Activated T-helper 17 cell treated with anti-CD3 and anti-CD28 coated beads, Interleukin-2, amount 50 U/mL, for 72 hours (primary cell): ENCODE data around the gene LRRC19. TPM values are rescaled to one million over a fixed set of nuclear protein-coding genes. Genes with fewer than 3 reads are reported as not detected.

Experiments
- ATAC-seq: fragments of 150-1000 bp; cut with Tn5 transposase; replicated peaks from 2 replicates; pipeline ENCODE4 v1.10.0; 2021; ENCODE audit warnings: mild to moderate bottlenecking, moderate library complexity
- H3K27ac Mint-ChIP-seq: one replicate; pipeline ENCODE4 v1.8.0; 2022; ENCODE audit warnings: mixed read lengths
- H3K27me3 Mint-ChIP-seq: one replicate; pipeline ENCODE4 v1.8.0; 2022; ENCODE audit warnings: mixed read lengths
- H3K36me3 Mint-ChIP-seq: one replicate; pipeline ENCODE4 v1.8.0; 2022; ENCODE audit warnings: low read depth, mild to moderate bottlenecking, mixed read lengths
- H3K4me1 Mint-ChIP-seq: one replicate; pipeline ENCODE4 v1.8.0; 2022; ENCODE audit warnings: mixed read lengths
- H3K4me3 Mint-ChIP-seq: one replicate; pipeline ENCODE4 v1.8.0; 2022; ENCODE audit warnings: mild to moderate bottlenecking, mixed read lengths
- H3K9me3 Mint-ChIP-seq: one replicate; pipeline ENCODE4 v1.8.0; 2022; ENCODE audit warnings: mixed read lengths
- total RNA-seq, 2 donors: library from RNA; stranded (reverse); gene quantifications; one replicate each; pipeline ENCODE4 v1.2.3, GENCODE V29; 2022

LRRC19 gene, protein sequence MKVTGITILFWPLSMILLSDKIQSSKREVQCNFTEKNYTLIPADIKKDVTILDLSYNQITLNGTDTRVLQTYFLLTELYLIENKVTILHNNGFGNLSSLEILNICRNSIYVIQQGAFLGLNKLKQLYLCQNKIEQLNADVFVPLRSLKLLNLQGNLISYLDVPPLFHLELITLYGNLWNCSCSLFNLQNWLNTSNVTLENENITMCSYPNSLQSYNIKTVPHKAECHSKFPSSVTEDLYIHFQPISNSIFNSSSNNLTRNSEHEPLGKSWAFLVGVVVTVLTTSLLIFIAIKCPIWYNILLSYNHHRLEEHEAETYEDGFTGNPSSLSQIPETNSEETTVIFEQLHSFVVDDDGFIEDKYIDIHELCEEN
- total RNA-seq, result not detected

DNA sequence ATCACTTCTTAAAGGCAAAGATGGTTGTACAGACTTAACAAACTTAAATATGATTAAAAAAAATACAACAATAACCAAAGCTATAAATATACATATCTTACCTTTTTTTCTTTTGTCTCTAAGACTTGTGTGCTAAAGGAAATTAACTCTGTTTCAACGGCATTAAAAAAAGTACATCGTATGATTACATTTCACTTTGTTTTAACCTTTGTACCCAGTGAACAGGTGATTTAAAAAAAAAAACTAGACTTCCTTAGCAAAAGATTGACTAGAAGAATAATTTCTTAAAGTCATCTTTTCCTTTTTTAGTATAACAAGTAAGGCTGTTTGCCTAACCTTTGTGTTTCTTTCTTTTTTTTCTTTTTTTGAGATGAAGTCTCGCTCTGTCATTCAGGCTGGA lies at the start of gene LRRC19:
Gene LRRC19, minus strand, starts transcription at position 182 of the 400 bp plus-strand sequence. CDS start 5,978 bp downstream, outside the sequence.
- Mint-ChIP-seq H3K36me3 (no peaks in the 10 kb centered on the region), H3K27me3 (no peaks in the 10 kb centered on the region), H3K27ac (no peak within 1 kb of the TSS), H3K4me1 (no peaks in the 10 kb centered on the region), H3K9me3 (no peaks in the 10 kb centered on the region), H3K4me3 (no peak within 1 kb of the TSS)
- ATAC-seq, result no peak

DNA sequence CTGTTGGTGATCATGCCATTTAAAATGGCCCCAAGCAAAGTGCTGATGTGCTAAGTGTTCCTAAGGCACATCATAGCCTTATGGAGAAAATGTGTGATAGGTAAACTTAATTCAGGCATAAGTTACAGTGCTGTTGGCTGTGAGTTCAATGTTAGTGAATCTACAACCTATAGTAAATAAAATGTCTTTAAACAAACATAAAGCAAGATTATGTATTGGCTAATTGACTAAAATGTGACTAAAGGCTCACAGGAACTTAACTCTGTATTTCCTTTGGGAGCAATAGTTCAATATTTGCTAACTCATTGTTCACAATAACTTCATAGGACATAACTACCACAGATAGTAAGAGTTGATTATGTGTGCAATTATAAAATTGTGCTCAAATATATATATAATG lies 49.4 kb upstream of the LRRC19 start:
- Mint-ChIP-seq H3K36me3 (peaks cover 12% of the 10 kb centered on the region), H3K4me1 (no peaks in the 10 kb centered on the region), H3K4me3 (no peak overlapping the region), H3K27ac (no peak overlapping the region), H3K27me3 (no peaks in the 10 kb centered on the region), H3K9me3 (no peaks in the 10 kb centered on the region)
- no peak for ATAC-seq

DNA sequence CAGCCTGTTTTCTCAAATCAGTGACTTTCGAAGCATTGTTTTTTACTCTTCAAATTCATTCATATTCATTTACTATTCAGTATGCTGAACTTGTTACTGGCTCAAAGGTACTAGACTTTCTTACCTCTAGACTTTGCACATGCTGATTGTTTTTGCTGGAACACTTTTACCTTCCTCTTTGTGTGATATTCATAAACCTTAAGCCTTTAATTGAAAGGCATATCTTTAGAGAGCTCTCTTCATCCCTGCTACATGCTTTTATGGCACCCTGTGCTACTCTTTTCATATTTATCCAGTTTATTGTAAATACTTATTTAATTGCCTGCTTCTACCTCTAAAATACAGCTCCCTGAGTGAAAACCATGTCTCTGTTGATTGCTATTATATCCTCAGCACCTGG lies 48.7 kb upstream of the LRRC19 start:
- no peaks in the 10 kb centered on the region for H3K9me3 Mint-ChIP-seq
- H3K4me3 Mint-ChIP-seq, result no peak overlapping the region
- no peak for ATAC-seq
- H3K27me3 Mint-ChIP-seq, result no peaks in the 10 kb centered on the region
- H3K27ac Mint-ChIP-seq, result no peak overlapping the region
- H3K36me3 Mint-ChIP-seq, result peaks cover 9% of the 10 kb centered on the region
- H3K4me1 Mint-ChIP-seq, result no peaks in the 10 kb centered on the region

DNA sequence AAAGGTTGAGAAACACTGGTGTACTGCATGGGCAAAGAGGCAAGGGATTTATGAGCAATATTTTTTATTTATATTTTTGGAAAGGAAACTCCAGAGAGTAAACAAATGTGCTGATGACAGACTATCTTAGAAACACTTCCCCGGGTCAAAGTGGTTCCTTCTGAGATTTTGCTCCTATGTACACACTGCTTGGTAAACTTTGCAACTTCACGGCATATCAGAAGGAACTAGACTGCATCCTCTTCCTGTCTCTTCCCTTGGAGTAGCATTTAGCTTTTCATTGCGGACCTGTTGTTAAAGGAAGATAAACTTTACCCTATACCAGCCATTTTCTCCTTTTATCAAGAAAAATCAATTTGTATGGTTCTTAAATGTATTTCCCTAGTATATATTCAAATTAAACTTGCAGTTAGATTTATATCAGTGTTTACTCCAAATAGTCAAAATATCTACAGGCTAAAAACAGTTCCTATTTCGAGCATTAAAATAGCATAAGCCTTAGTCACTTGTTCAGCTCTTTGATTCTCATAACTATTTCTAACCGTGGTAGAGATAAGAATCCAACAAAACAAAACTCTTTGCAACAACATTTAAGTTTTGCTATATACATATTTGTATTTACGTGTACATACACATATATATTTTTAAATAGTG lies 48.0 kb upstream of the LRRC19 start:
- peaks cover 7% of the 10 kb centered on the region for H3K36me3 Mint-ChIP-seq
- no peak overlapping the region for H3K27ac Mint-ChIP-seq
- H3K9me3 Mint-ChIP-seq, result no peaks in the 10 kb centered on the region
- no peak for ATAC-seq
- no peaks in the 10 kb centered on the region for H3K4me1 Mint-ChIP-seq
- no peaks in the 10 kb centered on the region for H3K27me3 Mint-ChIP-seq
- no peak overlapping the region for H3K4me3 Mint-ChIP-seq

DNA sequence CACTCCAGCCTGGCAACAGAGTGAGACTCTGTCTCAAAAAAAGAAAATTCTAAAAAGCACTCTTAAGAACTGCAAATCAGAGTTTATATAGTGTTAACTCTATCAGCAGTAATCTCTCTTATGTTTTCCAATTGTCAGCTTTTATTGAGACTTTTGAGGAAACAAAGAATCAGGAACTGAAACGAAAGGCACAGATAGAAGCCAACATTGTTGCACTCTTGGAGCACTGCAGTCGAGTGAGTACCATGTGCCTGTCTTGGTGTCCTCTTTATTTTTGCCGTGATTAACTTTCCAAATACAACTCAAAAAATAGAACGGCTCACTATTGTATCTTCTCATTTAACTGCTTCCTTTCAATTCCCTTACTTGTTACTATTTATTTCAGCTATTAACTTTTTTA lies 41.7 kb upstream of the LRRC19 start:
- Mint-ChIP-seq H3K9me3 (no peaks in the 10 kb centered on the region), H3K27me3 (no peaks in the 10 kb centered on the region), H3K4me3 (no peak overlapping the region), H3K4me1 (no peaks in the 10 kb centered on the region), H3K27ac (no peak overlapping the region), H3K36me3 (no peaks in the 10 kb centered on the region)
- ATAC-seq, result no peak

DNA sequence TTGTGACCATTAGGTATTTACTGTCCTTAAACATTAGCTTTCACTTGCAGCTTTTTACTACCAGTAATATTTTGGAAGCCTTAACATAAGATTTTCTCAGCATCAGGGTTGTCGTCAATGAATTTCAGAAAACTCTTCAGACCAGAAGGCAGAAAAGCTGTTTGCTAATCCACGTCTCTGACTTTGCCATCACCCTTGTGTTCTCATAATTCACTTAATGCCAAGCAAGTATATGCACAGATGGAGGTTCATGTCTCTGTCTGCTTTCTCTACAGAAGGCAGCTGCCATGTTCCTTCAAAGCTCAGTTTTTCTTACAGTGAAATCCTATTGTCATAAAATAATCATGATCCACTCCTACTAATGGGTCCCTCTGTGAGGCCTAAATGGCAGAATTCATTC lies 37.7 kb upstream of the LRRC19 start:
- H3K27ac Mint-ChIP-seq, result no peak overlapping the region
- no peak for ATAC-seq
- H3K36me3 Mint-ChIP-seq, result no peaks in the 10 kb centered on the region
- H3K27me3 Mint-ChIP-seq, result no peaks in the 10 kb centered on the region
- H3K9me3 Mint-ChIP-seq, result no peaks in the 10 kb centered on the region
- H3K4me3 Mint-ChIP-seq, result no peak overlapping the region
- H3K4me1 Mint-ChIP-seq, result no peaks in the 10 kb centered on the region

DNA sequence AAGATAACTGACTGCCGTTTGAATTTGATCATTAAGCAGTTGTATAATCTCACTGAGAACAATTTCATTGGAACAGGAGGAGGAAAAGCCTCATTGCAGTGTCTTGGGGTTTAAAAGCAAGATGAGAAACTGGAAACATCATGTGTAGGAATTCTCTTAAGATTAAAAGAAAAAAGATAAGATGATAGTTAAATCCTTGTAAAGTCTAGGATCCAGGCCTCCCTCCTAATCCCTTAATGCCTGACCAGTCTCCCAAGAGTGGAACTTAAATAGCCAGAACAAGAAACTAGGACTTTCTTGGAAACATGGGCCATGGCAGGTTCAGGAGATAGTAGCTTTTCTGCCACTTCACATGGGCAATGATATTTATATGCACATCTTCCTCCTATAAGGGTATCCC lies 37.0 kb upstream of the LRRC19 start:
- Mint-ChIP-seq H3K36me3 (no peaks in the 10 kb centered on the region), H3K27me3 (no peaks in the 10 kb centered on the region), H3K4me3 (no peak overlapping the region), H3K9me3 (no peaks in the 10 kb centered on the region), H3K4me1 (no peaks in the 10 kb centered on the region), H3K27ac (no peak overlapping the region)
- ATAC-seq, result no peak

DNA sequence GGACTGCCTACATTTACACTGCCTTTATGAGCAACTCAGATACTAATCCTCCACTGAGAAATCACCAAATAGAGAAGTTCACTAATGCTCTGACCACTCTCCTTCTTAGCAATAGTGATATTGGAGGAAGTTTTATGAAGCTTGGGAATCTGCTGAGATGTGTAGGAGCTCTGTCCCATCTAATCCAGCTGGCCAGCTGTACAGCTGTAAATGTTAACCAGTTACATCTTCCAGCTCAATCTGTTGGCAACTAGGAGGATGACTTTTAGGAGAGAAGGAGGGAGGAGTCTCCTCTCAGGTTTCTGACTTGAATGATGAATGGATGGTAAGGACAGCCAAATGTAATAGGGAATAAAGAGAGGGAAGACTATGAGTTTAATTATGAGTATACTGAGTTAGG lies 36.3 kb upstream of the LRRC19 start:
- H3K4me3 Mint-ChIP-seq, result no peak overlapping the region
- peaks cover 6% of the 10 kb centered on the region for H3K36me3 Mint-ChIP-seq
- H3K4me1 Mint-ChIP-seq, result no peaks in the 10 kb centered on the region
- no peaks in the 10 kb centered on the region for H3K27me3 Mint-ChIP-seq
- H3K9me3 Mint-ChIP-seq, result no peaks in the 10 kb centered on the region
- ATAC-seq, result no peak
- H3K27ac Mint-ChIP-seq, result no peak overlapping the region

DNA sequence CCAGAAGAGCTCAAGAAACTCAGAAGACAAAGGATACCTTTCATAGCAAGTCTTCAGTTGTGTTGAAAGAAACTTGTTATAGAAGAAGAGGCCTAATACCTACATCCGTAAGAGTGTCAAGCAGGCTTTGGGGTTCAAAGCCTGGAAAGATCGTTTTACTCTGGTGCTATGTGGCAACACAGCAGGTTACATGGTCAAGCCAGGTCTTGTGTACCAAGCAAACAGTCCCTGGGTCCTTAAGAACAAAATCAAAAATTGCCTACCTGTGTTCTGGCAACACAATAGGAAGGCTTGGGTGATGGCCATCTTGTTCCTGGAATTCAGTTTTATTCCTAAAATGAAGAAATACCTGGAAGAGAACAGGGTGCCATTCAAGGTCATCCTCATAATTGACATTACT lies 32.0 kb upstream of the LRRC19 start:
- Mint-ChIP-seq H3K4me1 (no peaks in the 10 kb centered on the region), H3K27me3 (no peaks in the 10 kb centered on the region), H3K27ac (no peak overlapping the region), H3K36me3 (peaks cover 8% of the 10 kb centered on the region), H3K4me3 (no peak overlapping the region), H3K9me3 (no peaks in the 10 kb centered on the region)
- ATAC-seq, result no peak

DNA sequence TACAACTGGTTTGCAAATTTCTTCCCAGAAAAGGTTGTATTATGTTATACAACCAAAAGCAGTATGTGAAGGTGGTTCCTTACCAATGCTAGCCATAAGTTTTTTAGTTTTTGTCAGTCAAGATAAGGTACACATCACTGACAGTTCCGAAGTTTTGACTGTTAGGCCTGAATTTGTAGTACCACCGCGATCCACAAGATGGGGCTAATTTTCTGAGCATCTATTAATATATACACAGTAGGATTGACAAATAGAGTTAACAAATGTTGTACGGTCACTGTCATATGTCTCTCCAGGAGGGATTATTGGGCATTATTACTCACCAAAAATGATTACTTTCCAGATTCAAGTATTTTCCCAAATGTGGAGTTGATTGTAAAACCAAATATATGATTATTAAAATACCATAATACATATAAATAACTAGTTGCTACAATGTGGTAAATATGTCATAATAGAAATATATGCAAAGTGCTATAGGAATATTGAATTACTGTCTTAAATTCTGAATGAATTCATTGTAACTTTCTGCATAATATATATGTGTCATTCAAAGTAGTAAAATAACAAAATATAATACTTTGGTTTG lies 28.4 kb upstream of the LRRC19 start:
- Mint-ChIP-seq H3K36me3 (peaks cover 8% of the 10 kb centered on the region), H3K9me3 (no peaks in the 10 kb centered on the region), H3K27me3 (no peaks in the 10 kb centered on the region), H3K27ac (no peak overlapping the region), H3K4me3 (no peak overlapping the region), H3K4me1 (no peaks in the 10 kb centered on the region)
- ATAC-seq, result peak; percentile 51

DNA sequence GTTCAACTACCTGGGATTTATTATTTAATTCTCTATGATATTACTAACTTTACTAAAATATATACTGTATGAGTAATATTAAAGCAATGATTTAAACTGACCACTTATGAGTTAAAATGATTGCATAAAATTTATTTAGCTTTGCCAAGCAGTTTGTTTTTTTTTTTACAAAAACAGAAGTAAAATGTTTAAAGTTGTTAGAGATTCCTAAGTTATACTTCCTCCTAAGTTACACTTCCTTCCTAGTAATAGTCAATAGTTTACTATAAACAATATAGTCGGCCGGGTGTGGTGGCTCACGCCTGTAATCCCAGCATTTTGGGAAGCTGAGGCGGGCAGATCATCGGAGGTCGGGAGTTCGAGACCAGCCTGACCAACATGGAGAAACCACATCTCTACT lies 23.7 kb upstream of the LRRC19 start:
- Mint-ChIP-seq H3K27ac (no peak overlapping the region), H3K36me3 (peaks cover 8% of the 10 kb centered on the region), H3K27me3 (no peaks in the 10 kb centered on the region), H3K4me3 (no peak overlapping the region), H3K4me1 (no peaks in the 10 kb centered on the region), H3K9me3 (no peaks in the 10 kb centered on the region)
- no peak for ATAC-seq

DNA sequence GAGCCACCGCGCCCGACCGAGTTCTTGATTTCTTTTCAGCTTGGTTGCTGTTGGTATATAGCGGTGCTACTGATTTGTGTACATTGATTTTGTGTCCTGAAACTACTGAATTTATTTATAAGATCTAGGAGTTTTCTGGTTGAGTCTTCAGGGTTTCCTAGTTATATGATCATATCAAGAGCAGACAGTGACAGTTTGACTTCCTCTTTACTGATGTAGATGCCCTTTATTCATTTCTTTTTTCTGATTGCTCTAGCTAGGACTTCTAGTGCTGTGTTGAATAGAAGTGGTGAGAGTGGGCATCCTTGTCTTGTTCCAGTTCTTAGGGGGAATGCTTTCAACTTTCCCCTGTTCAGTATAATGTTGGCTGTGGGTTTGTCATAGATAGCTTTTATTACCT lies 17.4 kb upstream of the LRRC19 start:
- Mint-ChIP-seq H3K36me3 (peaks cover 38% of the 10 kb centered on the region), H3K9me3 (no peaks in the 10 kb centered on the region), H3K27me3 (no peaks in the 10 kb centered on the region), H3K27ac (no peak overlapping the region), H3K4me3 (no peak overlapping the region), H3K4me1 (no peaks in the 10 kb centered on the region)
- no peak for ATAC-seq

DNA sequence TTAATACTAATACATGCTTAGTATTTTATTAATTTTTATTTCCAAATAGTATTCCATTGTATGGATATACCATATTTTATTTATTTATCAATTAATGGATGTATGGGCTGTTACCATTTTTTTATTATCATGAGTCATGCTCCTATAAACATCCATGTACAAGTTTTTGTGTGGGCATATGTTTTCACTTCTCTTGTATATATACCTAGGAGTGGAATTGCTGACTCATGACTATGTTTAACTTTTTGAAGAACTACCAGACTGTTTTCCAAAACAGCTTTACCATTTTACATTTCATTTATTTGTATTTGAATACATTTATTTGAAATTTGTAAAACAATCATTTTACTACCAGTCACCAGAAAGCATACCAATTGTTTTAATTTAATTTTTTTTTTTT lies 14.1 kb upstream of the LRRC19 start:
- no peaks in the 10 kb centered on the region for H3K27me3 Mint-ChIP-seq
- no peaks in the 10 kb centered on the region for H3K4me1 Mint-ChIP-seq
- peaks cover 45% of the 10 kb centered on the region for H3K36me3 Mint-ChIP-seq
- no peak overlapping the region for H3K4me3 Mint-ChIP-seq
- H3K9me3 Mint-ChIP-seq, result no peaks in the 10 kb centered on the region
- no peak overlapping the region for H3K27ac Mint-ChIP-seq
- ATAC-seq, result no peak

DNA sequence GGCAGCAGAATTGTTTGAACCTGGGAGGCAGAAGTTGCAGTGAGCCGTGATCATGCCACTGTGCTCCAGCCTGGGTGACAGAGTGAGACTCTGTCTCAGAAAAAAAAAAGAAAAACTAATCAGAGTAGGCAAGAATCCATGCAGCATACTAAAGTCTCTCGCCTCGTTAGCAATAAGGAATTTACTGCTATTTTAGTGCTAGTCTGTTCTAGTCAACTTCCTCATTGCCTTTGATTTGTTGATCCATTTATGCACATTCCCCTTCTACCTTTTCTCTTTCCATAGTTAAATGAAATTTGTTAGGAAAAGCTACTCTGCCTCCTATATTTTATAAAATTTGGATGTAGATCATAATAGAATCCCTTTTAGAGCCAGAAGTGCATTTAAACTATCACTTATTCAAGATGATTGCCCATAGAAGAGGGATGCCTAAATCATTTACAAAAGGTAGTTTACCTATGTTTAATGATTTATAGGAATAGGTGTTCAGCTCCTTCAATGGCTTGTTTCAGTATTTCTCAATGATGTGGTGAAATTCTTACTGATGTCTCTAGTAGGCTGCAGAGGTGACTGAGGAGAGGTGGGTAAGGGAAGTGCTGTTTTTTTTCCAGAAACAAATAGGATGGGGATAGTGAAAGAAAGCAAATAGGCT lies 1.9 kb downstream of the LRRC19 start:
- Mint-ChIP-seq H3K27me3 (no peaks in the 10 kb centered on the region), H3K36me3 (no peaks in the 10 kb centered on the region), H3K4me1 (no peaks in the 10 kb centered on the region), H3K4me3 (no peak overlapping the region), H3K9me3 (no peaks in the 10 kb centered on the region), H3K27ac (no peak overlapping the region)
- no peak for ATAC-seq

DNA sequence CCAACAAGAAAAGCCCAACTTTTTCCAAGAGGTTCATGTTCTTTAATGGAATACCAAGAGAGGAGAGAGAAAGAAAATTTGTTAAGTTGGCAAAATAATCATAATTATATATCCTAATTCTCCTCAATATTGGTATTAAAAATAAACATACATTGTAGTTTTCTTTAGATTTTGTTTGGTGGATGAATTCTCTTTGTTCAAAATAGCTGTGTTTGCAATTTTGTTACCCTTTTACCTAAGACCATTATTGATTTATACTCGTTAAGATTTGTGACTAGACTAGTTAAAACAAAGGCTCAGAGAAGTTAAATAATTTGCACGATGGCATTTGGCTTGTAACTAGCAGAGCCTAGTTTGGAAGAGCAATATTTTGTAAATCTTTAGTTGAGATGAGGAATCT lies 9.7 kb downstream of the LRRC19 start:
- no peak for ATAC-seq
- Mint-ChIP-seq H3K27me3 (no peaks in the 10 kb centered on the region), H3K9me3 (no peaks in the 10 kb centered on the region), H3K27ac (no peak overlapping the region), H3K36me3 (no peaks in the 10 kb centered on the region), H3K4me1 (no peaks in the 10 kb centered on the region), H3K4me3 (no peak overlapping the region)
